SK-N-MC (cell line): ENCODE data around the gene JAKMIP1.

Experiments
- EZH2 ChIP-seq: fragments of 200-600 bp; sonication (generic); IDR thresholded peaks from one replicate; pipeline ENCODE4 v1.6.1; 2017; ENCODE audit warnings: antibody characterized with exemption
- POLR2AphosphoS5 ChIP-seq: IDR thresholded peaks from 2 replicates; pipeline ENCODE4 v1.6.1; 2012; ENCODE audit warnings: mild to moderate bottlenecking, low read depth, low read length, borderline replicate concordance

- TF ChIP-seq EZH2 = no peak
- TF ChIP-seq POLR2AphosphoS5 = no peak
These were observed 158.5 kb downstream of the JAKMIP1 start for GRCh38 chr4:6041800-6042199.
